Transverse colon (tissue), 4 donors: ENCODE results near the gene SLC27A5. TPM values are rescaled to one million over a fixed set of nuclear protein-coding genes. Genes with fewer than 3 reads are reported as not detected.
A peak's percentile ranks its signal among the peaks of the same experiment; 100 is the strongest.
"Not testable (repeated sequence)": the region's sequence is repeated elsewhere in the genome, so short reads cannot be mapped to it uniquely, and the experiment has no call there.

Source experiments
- DNase-seq: peaks from one replicate; pipeline ENCODE4 v3.0.0-alpha.2; 2019
- H3K27ac ChIP-seq, 4 donors: fragments of 200-600 bp; sonication (generic); 2 replicates each; pipeline ENCODE4 v1.5.1; 2016 to 2018; ENCODE audit warnings: inconsistent platforms in 4 of 4
- H3K27me3 ChIP-seq: fragments of 200-600 bp; sonication (generic); 2 replicates; pipeline ENCODE4 v1.5.1; 2017; ENCODE audit warnings: inconsistent platforms
- H3K36me3 ChIP-seq, 4 donors: fragments of 200-600 bp; sonication (generic); 2 replicates each; pipeline ENCODE4 v1.5.1; 2017 to 2019; ENCODE audit warnings: inconsistent platforms in 4 of 4
- H3K4me1 ChIP-seq, 4 donors: fragments of 200-600 bp; sonication (generic); 2 replicates each; pipeline ENCODE4 v1.5.1; 2017 to 2020; ENCODE audit warnings: inconsistent platforms in 4 of 4
- H3K4me3 ChIP-seq, 4 donors: fragments of 200-600 bp; sonication (generic); 1 replicate in 1 of 4; 2 replicates in 3 of 4; pipeline versions ENCODE4 v1.5.1 to v1.6.1; 2017 to 2019; ENCODE audit warnings: inconsistent platforms in 4 of 4
- H3K9me3 ChIP-seq, 2 donors: fragments of 200-600 bp; sonication (generic); 2 replicates each; pipeline ENCODE4 v1.5.1; 2017 to 2019; ENCODE audit warnings: inconsistent platforms in 2 of 2
- CTCF ChIP-seq, 5 experiments: fragments of 200-600 bp in 3 of 5; fragments of 450-650 bp in 2 of 5; sonication (generic) in 3 of 5; IDR thresholded peaks; 1 replicate in 2 of 5; 2 replicates in 3 of 5; pipeline ENCODE4 v1.5.1; 2016 to 2017; ENCODE audit warnings: antibody characterized with exemption in 5 of 5, inconsistent platforms in 3 of 5, mild to moderate bottlenecking in 2 of 5, moderate library complexity in 1 of 5
- EP300 ChIP-seq: sonication (generic); formaldehyde crosslinking; IDR thresholded peaks from one replicate; pipeline ENCODE4 v1.6.1; 2017; ENCODE audit warnings: antibody characterized with exemption, low read depth
- POLR2A ChIP-seq: fragments of 450-650 bp; IDR thresholded peaks from one replicate; pipeline ENCODE4 v1.6.1; 2016; ENCODE audit warnings: antibody characterized with exemption, mild to moderate bottlenecking, moderate library complexity
- POLR2AphosphoS5 ChIP-seq, 3 donors: sonication (generic); formaldehyde crosslinking; IDR thresholded peaks; one replicate each; pipeline ENCODE4 v1.6.1; 2016; ENCODE audit warnings: antibody characterized with exemption in 3 of 3
- WGBS, 2 donors: methylation state at CpG; one replicate each; pipeline ENCODE4 v1.1.5; 2018; ENCODE audit warnings: low coverage in 1 of 2; 5-methylcytosine and 5-hydroxymethylcytosine counted together
- in situ Hi-C, 4 donors: fragments of 200-750 bp; cut with MboI; loops; one replicate each; pipeline versions ENCODE4 v1.15.0 to v1.15.1; 2017; ENCODE audit warnings: low sequenced_read_pairs in 3 of 4, low pct_ligation_motif_present in 1 of 4, low pct_unique_long_range_greater_than_20kb in 1 of 4
- intact Hi-C: fragments of 100-400 bp; cut with DNase I; formaldehyde crosslinking; loops from one replicate; pipeline ENCODE4 v1.15.1; 2023; ENCODE audit warnings: low total_unique reads
- total RNA-seq, 4 donors: library from RNA; depleted of rRNA; stranded (reverse); fragments of >200 nt; gene quantifications; one replicate each; pipeline ENCODE4 v1.1.0, GENCODE V29; 2016

Gene SLC27A5
- total RNA-seq, 4 donors from 2014 or later = 3.3 to 5.0 (median 4.4) TPM; not detected in 1

GRCh38 chr19:58545286-58546018, 33.7 kb upstream of the SLC27A5 start:
- Histone ChIP-seq H3K4me3 (peak overlapping the region; percentile 57 to 99 (median 97)), H3K4me1 (peaks cover 18 to 34% (median 26%) of the 10 kb centered on the region in 4 donors), H3K27me3 (no peaks in the 10 kb centered on the region), H3K27ac (peak overlapping the region; percentile 93 to 99 (median 94)), H3K36me3 (peaks cover 0 to 31% (median 18%) of the 10 kb centered on the region in 4 donors), H3K9me3 (no peaks in the 10 kb centered on the region)
- no peak for DNase-seq
- WGBS, 2 donors = 5% methylated on average over 21 of the region's 21 CpGs; no CpG with 5 or more reads in 1 of the 2 donors
- in situ Hi-C loops (no loop called here), intact Hi-C loops (no loop called here)
- no peak for TF ChIP-seq POLR2A
- TF ChIP-seq EP300 = no peak
- no peak for TF ChIP-seq POLR2AphosphoS5 (IDR thresholded peaks at IDR 0.05)
- TF ChIP-seq CTCF (IDR thresholded peaks at IDR 0.05) = no peak

- Histone ChIP-seq H3K27ac (peak overlapping the region; percentile 93 to 99 (median 94)), H3K36me3 (peaks cover 0 to 24% (median 15%) of the 10 kb centered on the region in 4 donors), H3K9me3 (no peaks in the 10 kb centered on the region), H3K4me1 (peaks cover 18 to 34% (median 26%) of the 10 kb centered on the region in 4 donors), H3K27me3 (no peaks in the 10 kb centered on the region), H3K4me3 (peak overlapping the region; percentile 57 to 99 (median 97))
- in situ Hi-C loops (no loop called here), intact Hi-C loops (no loop called here)
- DNase-seq = no peak
- 0% methylated on average over 22 of the region's 92 CpGs; no CpG with 5 or more reads in 1 of the 2 donors for WGBS, 2 donors
- TF ChIP-seq CTCF (IDR thresholded peaks at IDR 0.05) (no peak), EP300 (no peak), POLR2A (no peak), POLR2AphosphoS5 (IDR thresholded peaks at IDR 0.05) (no peak)
These were observed 32.9 kb upstream of the SLC27A5 start for GRCh38 chr19:58544591-58545285.

GRCh38 chr19:58543826-58544590, 32.2 kb upstream of the SLC27A5 start, which contains the start of gene TRIM28:
TSS of gene TRIM28 (plus strand) at chr19:58544064. CDS start at chr19:58544758, 694 bp downstream.
- Histone ChIP-seq H3K4me3 (peak within 1 kb of the TSS; percentile 57 to 99 (median 97)), H3K4me1 (peaks cover 18 to 34% (median 26%) of the 10 kb centered on the region in 4 donors), H3K9me3 (no peaks in the 10 kb centered on the region), H3K27ac (peak within 1 kb of the TSS; percentile 93 to 99 (median 94)), H3K36me3 (peaks cover 0 to 17% (median 10%) of the 10 kb centered on the region in 4 donors), H3K27me3 (no peaks in the 10 kb centered on the region)
- peak; percentile 99 for DNase-seq
- TF ChIP-seq POLR2A = peak; percentile 91
- peak; percentile 97 to 99 (median 99) for TF ChIP-seq POLR2AphosphoS5 (IDR thresholded peaks at IDR 0.05)
- TF ChIP-seq EP300 = no peak
- intact Hi-C loops (no loop called here), in situ Hi-C loops (no loop called here)
- WGBS, 2 donors = 1% methylated on average over 29 of the region's 73 CpGs; no CpG with 5 or more reads in 1 of the 2 donors

- peak overlapping the region; percentile 93 to 99 (median 94) for H3K27ac ChIP-seq
- H3K9me3 ChIP-seq, in situ Hi-C loops, H3K36me3 ChIP-seq, intact Hi-C loops, DNase-seq: not testable (repeated sequence)
- peaks cover 18 to 44% (median 33%) of the 10 kb centered on the region in 4 donors for H3K4me1 ChIP-seq
- WGBS, 2 donors = 69 to 74% methylated on average over 10 to 18 of the region's 18 CpGs
- H3K27me3 ChIP-seq = peaks cover 11% of the 10 kb centered on the region
- H3K4me3 ChIP-seq = peak overlapping the region in 2 of 4 donors; percentile 97
These were observed 31.0 kb upstream of the SLC27A5 start for GRCh38 chr19:58542641-58543372.

GRCh38 chr19:58539169-58539559, 27.4 kb upstream of the SLC27A5 start:
- H3K9me3 ChIP-seq, H3K4me3 ChIP-seq, intact Hi-C loops, DNase-seq, H3K27ac ChIP-seq, H3K36me3 ChIP-seq, in situ Hi-C loops: not testable (repeated sequence)
- peaks cover 0 to 18% (median 13%) of the 10 kb centered on the region in 4 donors for H3K4me1 ChIP-seq
- H3K27me3 ChIP-seq = peaks cover 14% of the 10 kb centered on the region
